ENCODE measurements around the gene POU6F1.

POU6F1 gene

DNA sequence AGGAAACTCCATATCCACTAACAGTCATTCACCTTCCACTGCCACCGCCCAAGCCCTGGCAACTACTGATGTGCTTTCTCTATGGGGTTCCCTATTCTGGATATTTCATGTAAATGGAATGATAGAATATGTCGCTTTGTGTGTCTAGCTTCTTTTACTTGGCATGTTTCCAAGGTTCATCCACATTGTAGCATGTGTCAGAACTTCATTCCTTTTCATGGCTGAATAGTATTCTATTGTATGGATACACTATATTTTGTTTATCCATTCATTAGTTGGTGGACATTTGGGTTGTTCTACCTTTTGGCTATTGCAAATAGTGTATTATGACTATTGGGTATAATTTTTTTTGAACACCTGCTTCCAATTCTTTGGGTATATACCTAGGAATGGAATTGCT lies 8.6 kb downstream of the POU6F1 start:
- TF ChIP-seq, protein P1, sequence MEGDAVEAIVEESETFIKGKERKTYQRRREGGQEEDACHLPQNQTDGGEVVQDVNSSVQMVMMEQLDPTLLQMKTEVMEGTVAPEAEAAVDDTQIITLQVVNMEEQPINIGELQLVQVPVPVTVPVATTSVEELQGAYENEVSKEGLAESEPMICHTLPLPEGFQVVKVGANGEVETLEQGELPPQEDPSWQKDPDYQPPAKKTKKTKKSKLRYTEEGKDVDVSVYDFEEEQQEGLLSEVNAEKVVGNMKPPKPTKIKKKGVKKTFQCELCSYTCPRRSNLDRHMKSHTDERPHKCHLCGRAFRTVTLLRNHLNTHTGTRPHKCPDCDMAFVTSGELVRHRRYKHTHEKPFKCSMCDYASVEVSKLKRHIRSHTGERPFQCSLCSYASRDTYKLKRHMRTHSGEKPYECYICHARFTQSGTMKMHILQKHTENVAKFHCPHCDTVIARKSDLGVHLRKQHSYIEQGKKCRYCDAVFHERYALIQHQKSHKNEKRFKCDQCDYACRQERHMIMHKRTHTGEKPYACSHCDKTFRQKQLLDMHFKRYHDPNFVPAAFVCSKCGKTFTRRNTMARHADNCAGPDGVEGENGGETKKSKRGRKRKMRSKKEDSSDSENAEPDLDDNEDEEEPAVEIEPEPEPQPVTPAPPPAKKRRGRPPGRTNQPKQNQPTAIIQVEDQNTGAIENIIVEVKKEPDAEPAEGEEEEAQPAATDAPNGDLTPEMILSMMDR (IDR thresholded peaks at IDR 0.05; ENCODE audit: insufficient read depth, low read depth, low read length, missing control alignments) = no peak

GRCh38 chr12:51208016-51208660 lies 9.7 kb downstream of the POU6F1 start:
- no peak overlapping the region for H3K4me3 ChIP-seq (ENCODE audit: low read depth, low read length)
- no peak for DNase-seq (ENCODE audit: low read depth)
- TF ChIP-seq, protein P1 (IDR thresholded peaks at IDR 0.05; ENCODE audit: insufficient read depth, low read depth, low read length, missing control alignments) = no peak

More for the DNA sequence above, 8.6 kb downstream of the POU6F1 start:
- no peak for DNase-seq (ENCODE audit: low read depth)
- H3K4me3 ChIP-seq (ENCODE audit: low read depth, low read length) = no peak overlapping the region

GRCh38 chr12:51205350-51205749 lies 12.5 kb downstream of the POU6F1 start:
- H3K4me3 ChIP-seq (ENCODE audit: low read depth, low read length) = no peak overlapping the region
- no peak for DNase-seq (ENCODE audit: low read depth)
- TF ChIP-seq, protein P1 (IDR thresholded peaks at IDR 0.05; ENCODE audit: insufficient read depth, low read depth, low read length, missing control alignments) = no peak

- TF ChIP-seq, protein P1 (IDR thresholded peaks at IDR 0.05; ENCODE audit: insufficient read depth, low read depth, low read length, missing control alignments) = no peak
- no peak for DNase-seq (ENCODE audit: low read depth)
- H3K4me3 ChIP-seq (ENCODE audit: low read depth, low read length) = no peak overlapping the region
These were observed 15.1 kb downstream of the POU6F1 start for GRCh38 chr12:51202718-51203117.

GRCh38 chr12:51200806-51201205 lies 17.1 kb downstream of the POU6F1 start:
- no peak overlapping the region for H3K4me3 ChIP-seq (ENCODE audit: low read depth, low read length)
- DNase-seq (ENCODE audit: low read depth) = no peak
- TF ChIP-seq, protein P1 (IDR thresholded peaks at IDR 0.05; ENCODE audit: insufficient read depth, low read depth, low read length, missing control alignments) = no peak

GRCh38 chr12:51200156-51200555 lies 17.7 kb downstream of the POU6F1 start:
- no peak for DNase-seq (ENCODE audit: low read depth)
- no peak overlapping the region for H3K4me3 ChIP-seq (ENCODE audit: low read depth, low read length)
- TF ChIP-seq, protein P1 (IDR thresholded peaks at IDR 0.05; ENCODE audit: insufficient read depth, low read depth, low read length, missing control alignments) = no peak

GRCh38 chr12:51199366-51199945 lies 18.4 kb downstream of the POU6F1 start:
- TF ChIP-seq, protein P1 (IDR thresholded peaks at IDR 0.05; ENCODE audit: insufficient read depth, low read depth, low read length, missing control alignments) = no peak
- no peak overlapping the region for H3K4me3 ChIP-seq (ENCODE audit: low read depth, low read length)
- DNase-seq (ENCODE audit: low read depth) = no peak
